ENCODE data around the gene GPR21. TPM values are rescaled to one million over a fixed set of nuclear protein-coding genes. Genes with fewer than 3 reads are reported as not detected.

Gene GPR21
- total and polyA plus RNA-seq, 2 experiments from 2014 or later = 0.65 TPM; not detected in 1

DNA sequence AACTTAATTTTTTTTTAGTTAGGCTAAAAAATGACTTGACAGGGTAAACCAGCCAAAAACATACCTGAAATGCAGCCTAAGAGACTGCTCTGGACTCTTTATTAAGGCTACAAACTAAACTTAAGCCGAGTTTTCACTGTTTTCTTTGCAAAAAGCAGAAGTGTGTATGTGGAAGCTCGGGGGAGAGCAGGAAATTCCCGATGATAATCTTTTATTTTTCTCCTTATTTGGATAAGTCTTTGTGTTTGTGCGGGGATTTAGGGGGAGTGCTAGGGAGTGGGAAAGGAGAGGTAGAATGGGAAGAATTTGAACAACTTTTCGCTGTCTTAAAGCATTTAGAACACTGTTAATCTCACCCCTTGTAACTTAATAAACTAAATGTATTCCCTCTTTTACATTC lies 30.7 kb upstream of the GPR21 start:
- H2AFZ ChIP-seq = no peak overlapping the region
- H3K9me3 ChIP-seq (ENCODE audit: low read depth) = no peaks in the 10 kb centered on the region
- no peaks in the 10 kb centered on the region; the same call in 1 of the 2 replicates for H3K36me3 ChIP-seq (ENCODE audit: low read depth)
- in situ Hi-C loops (cut with MboI) = no loop called here
- 95 to 96% methylated on average over 5 of the region's 5 CpGs for WGBS, 2 experiments (ENCODE audit: low coverage in 1 of 2, low lambda C conversion rate in 2 of 2, missing lambda C conversion rate in 2 of 2)
- no peak for DNase-seq
- H3K4me1 ChIP-seq (ENCODE audit: insufficient read depth) = peaks cover 8% of the 10 kb centered on the region; the same call in 1 of the 2 replicates
- TF ChIP-seq EZH2 (IDR thresholded peaks at IDR 0.05; ENCODE audit: insufficient read depth, poor library complexity, severe bottlenecking) (no peak), EZH2phosphoT487 (IDR thresholded peaks at IDR 0.05; ENCODE audit: insufficient read depth, low read depth) (no peak)
- H3K9ac ChIP-seq = no peak overlapping the region
- H3K27me3 ChIP-seq (replicated peaks; ENCODE audit: insufficient read depth) = no peaks in the 10 kb centered on the region
- H3F3A ChIP-seq (ENCODE audit: insufficient read depth) = peaks cover 5% of the 10 kb centered on the region; the same call in 1 of the 2 replicates
- H3K4me2 ChIP-seq (ENCODE audit: unreplicated experiment) = no peak overlapping the region
- no peak overlapping the region for H3K4me3 ChIP-seq
- 0 out of 2 replicates have a peak overlapping the region, but pooled peaks have one; percentile 11 for H3K27ac ChIP-seq
- no peaks in the 10 kb centered on the region for H3K9me2 ChIP-seq (ENCODE audit: insufficient read depth)
- no peaks in the 10 kb centered on the region for H3K79me2 ChIP-seq (ENCODE audit: insufficient read depth)
- H4K20me1 ChIP-seq (ENCODE audit: insufficient read depth) = no peaks in the 10 kb centered on the region

DNA sequence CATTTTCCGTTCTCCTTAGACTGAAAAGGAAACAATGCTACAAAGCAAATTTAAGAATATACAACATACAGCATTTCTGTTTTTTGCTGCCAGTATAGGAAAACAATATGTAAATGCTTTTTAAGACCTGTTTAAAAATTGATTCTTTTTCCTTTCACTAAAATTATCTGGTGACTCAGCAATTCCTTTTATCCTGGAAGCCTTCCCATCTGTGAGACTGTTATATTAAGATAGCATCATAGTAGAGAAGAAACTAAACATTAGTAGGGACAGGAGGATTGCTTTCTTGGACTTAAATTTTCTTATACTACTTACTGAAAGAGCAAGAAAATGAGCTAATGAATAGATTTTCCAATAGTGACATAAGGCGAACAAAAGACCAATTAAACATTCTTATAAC lies 30.0 kb upstream of the GPR21 start:
- Histone ChIP-seq H3K9me3 (ENCODE audit: low read depth) (no peaks in the 10 kb centered on the region), H3K4me2 (ENCODE audit: unreplicated experiment) (peak overlapping the region; percentile 3), H3K79me2 (ENCODE audit: insufficient read depth) (no peaks in the 10 kb centered on the region), H3K4me1 (ENCODE audit: insufficient read depth) (peaks cover 8% of the 10 kb centered on the region; the same call in 1 of the 2 replicates), H4K20me1 (ENCODE audit: insufficient read depth) (no peaks in the 10 kb centered on the region), H3K4me3 (no peak overlapping the region), H3K27ac (0 out of 2 replicates have a peak overlapping the region, but pooled peaks have one; percentile 11), H2AFZ (no peak overlapping the region), H3K27me3 (replicated peaks; ENCODE audit: insufficient read depth) (no peaks in the 10 kb centered on the region), H3F3A (ENCODE audit: insufficient read depth) (peaks cover 5% of the 10 kb centered on the region; the same call in 1 of the 2 replicates), H3K9ac (no peak overlapping the region), H3K9me2 (ENCODE audit: insufficient read depth) (no peaks in the 10 kb centered on the region), H3K36me3 (ENCODE audit: low read depth) (no peaks in the 10 kb centered on the region; the same call in 1 of the 2 replicates)
- DNase-seq = peak; percentile 59
- in situ Hi-C loops (cut with MboI) = no loop called here
- no peak for TF ChIP-seq EZH2 (IDR thresholded peaks at IDR 0.05; ENCODE audit: insufficient read depth, poor library complexity, severe bottlenecking)
- TF ChIP-seq EZH2phosphoT487 (IDR thresholded peaks at IDR 0.05; ENCODE audit: insufficient read depth, low read depth) = no peak
- 97 to 98% methylated on average over 2 of the region's 2 CpGs for WGBS, 2 experiments (ENCODE audit: low coverage in 1 of 2, low lambda C conversion rate in 2 of 2, missing lambda C conversion rate in 2 of 2)

DNA sequence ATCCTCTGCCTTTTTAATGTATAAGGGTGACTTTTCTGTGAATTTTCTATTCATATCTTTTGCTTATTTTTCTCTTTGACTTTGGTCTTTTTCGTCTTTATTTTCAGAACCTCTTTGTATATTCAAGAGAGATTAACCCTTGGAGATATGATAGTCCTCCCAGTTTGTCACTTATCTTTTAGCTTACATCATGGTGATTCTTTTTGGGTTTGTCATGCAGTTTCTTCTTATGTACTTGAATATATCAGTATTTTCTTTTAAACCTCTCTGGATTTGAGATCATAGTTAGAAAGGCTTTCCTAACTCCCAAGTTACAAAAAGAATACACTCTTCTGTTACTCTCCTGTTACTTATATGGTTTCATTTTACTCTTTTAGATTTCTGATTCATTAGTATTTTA lies 27.5 kb upstream of the GPR21 start:
- Histone ChIP-seq H2AFZ (no peak overlapping the region), H3F3A (ENCODE audit: insufficient read depth) (peaks cover 5% of the 10 kb centered on the region; the same call in 1 of the 2 replicates), H3K27me3 (replicated peaks; ENCODE audit: insufficient read depth) (no peaks in the 10 kb centered on the region), H3K4me3 (no peak overlapping the region), H3K9me2 (ENCODE audit: insufficient read depth) (no peaks in the 10 kb centered on the region), H3K4me1 (ENCODE audit: insufficient read depth) (peaks cover 8% of the 10 kb centered on the region; the same call in 1 of the 2 replicates), H3K27ac (no peak overlapping the region), H3K79me2 (ENCODE audit: insufficient read depth) (no peaks in the 10 kb centered on the region), H3K9ac (no peak overlapping the region), H3K4me2 (ENCODE audit: unreplicated experiment) (no peak overlapping the region), H4K20me1 (ENCODE audit: insufficient read depth) (no peaks in the 10 kb centered on the region), H3K36me3 (ENCODE audit: low read depth) (peaks cover under 1% of the 10 kb centered on the region; the same call in 1 of the 2 replicates), H3K9me3 (ENCODE audit: low read depth) (no peaks in the 10 kb centered on the region)
- in situ Hi-C loops (cut with MboI) = no loop called here
- TF ChIP-seq EZH2phosphoT487 (IDR thresholded peaks at IDR 0.05; ENCODE audit: insufficient read depth, low read depth) = no peak
- TF ChIP-seq EZH2 (IDR thresholded peaks at IDR 0.05; ENCODE audit: insufficient read depth, poor library complexity, severe bottlenecking) = no peak
- DNase-seq = no peak
- 76 to 77% methylated on average over 1 of the region's 1 CpG for WGBS, 2 experiments (ENCODE audit: low coverage in 1 of 2, low lambda C conversion rate in 2 of 2, missing lambda C conversion rate in 2 of 2)

DNA sequence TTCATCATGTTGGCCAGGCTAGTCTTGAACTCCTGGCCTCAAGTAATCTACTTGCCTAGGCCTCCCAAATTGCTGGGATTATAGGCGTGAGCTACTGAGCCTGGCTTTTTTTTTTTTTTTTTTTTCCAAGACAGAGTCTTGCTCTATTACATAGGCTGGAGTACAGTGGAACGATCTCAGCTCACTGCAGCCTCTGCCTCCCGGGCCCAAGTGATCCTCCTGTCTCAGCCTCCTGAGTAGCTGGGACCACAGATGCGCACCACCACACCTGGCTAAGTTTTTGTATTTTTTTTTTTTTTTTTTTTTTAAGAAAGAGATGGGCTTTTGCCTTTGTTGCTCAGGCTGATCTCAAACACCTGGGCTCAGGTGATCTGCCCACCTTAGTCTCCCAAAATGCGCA lies 26.2 kb upstream of the GPR21 start:
- DNase-seq = no peak
- H3K79me2 ChIP-seq (ENCODE audit: insufficient read depth) = no peaks in the 10 kb centered on the region
- H3K4me2 ChIP-seq (ENCODE audit: unreplicated experiment) = no peak overlapping the region
- 80% methylated on average over 5 of the region's 5 CpGs for WGBS, 2 experiments (ENCODE audit: low coverage in 1 of 2, low lambda C conversion rate in 2 of 2, missing lambda C conversion rate in 2 of 2)
- H3K27me3 ChIP-seq (replicated peaks; ENCODE audit: insufficient read depth) = no peaks in the 10 kb centered on the region
- peaks cover 8% of the 10 kb centered on the region; the same call in 1 of the 2 replicates for H3K4me1 ChIP-seq (ENCODE audit: insufficient read depth)
- no peak overlapping the region for H3K4me3 ChIP-seq
- H3K27ac ChIP-seq = no peak overlapping the region
- H3K9me2 ChIP-seq (ENCODE audit: insufficient read depth) = no peaks in the 10 kb centered on the region
- no peaks in the 10 kb centered on the region for H4K20me1 ChIP-seq (ENCODE audit: insufficient read depth)
- peaks cover 5% of the 10 kb centered on the region; the same call in 1 of the 2 replicates for H3F3A ChIP-seq (ENCODE audit: insufficient read depth)
- no peak for TF ChIP-seq EZH2 (IDR thresholded peaks at IDR 0.05; ENCODE audit: insufficient read depth, poor library complexity, severe bottlenecking)
- TF ChIP-seq EZH2phosphoT487 (IDR thresholded peaks at IDR 0.05; ENCODE audit: insufficient read depth, low read depth) = no peak
- in situ Hi-C loops (cut with MboI) = no loop called here
- H3K36me3 ChIP-seq (ENCODE audit: low read depth) = peaks cover 6% of the 10 kb centered on the region; the same call in 1 of the 2 replicates
- H3K9ac ChIP-seq = no peak overlapping the region
- H3K9me3 ChIP-seq (ENCODE audit: low read depth) = no peaks in the 10 kb centered on the region
- H2AFZ ChIP-seq = no peak overlapping the region
